GM23338 (cell line): Measurements from ENCODE around the gene RMND5B.

Experiments used
- CREB1 ChIP-seq: fragments of 250-450 bp; sonication (Bioruptor Pico); IDR thresholded peaks from 2 replicates; pipeline ENCODE4 v1.5.0; 2020; ENCODE audit warnings: low read depth, mild to moderate bottlenecking, moderate library complexity
- EZH2 ChIP-seq: fragments of 200-600 bp; sonication (generic); IDR thresholded peaks from one replicate; pipeline ENCODE4 v1.8.0; 2017; ENCODE audit warnings: antibody characterized with exemption, mild to moderate bottlenecking, low read depth; ENCODE audit not compliant: unreplicated experiment
- EZH2phosphoT487 ChIP-seq: fragments of 200-600 bp; sonication (generic); IDR thresholded peaks from one replicate; pipeline ENCODE4 v1.8.1; 2018; ENCODE audit warnings: antibody characterized with exemption; ENCODE audit not compliant: unreplicated experiment
- NANOG ChIP-seq: IDR thresholded peaks from 2 replicates; pipeline ENCODE4 v1.6.1; 2016; ENCODE audit warnings: antibody characterized with exemption, borderline replicate concordance
- POLR2AphosphoS5 ChIP-seq: IDR thresholded peaks from 2 replicates; pipeline ENCODE4 v1.6.1; 2016; ENCODE audit warnings: antibody characterized with exemption, low read depth
- ZNF331 ChIP-seq: fragments of 250-450 bp; sonication (Bioruptor Pico); IDR thresholded peaks from 2 replicates; pipeline ENCODE4 v1.5.0; 2020; ENCODE audit warnings: low read depth, mild to moderate bottlenecking, moderate library complexity
- TF ChIP-seq, protein P1 (sequence below), 2 experiments: fragments of 200-600 bp in 1 of 2; sonication (generic) in 1 of 2; conservative IDR thresholded peaks; 2 replicates each; pipeline versions ENCODE4 v1.5.1 to v1.6.1; 2016 to 2017; ENCODE audit warnings: antibody characterized with exemption in 2 of 2, low read depth in 2 of 2, mild to moderate bottlenecking in 2 of 2, moderate library complexity in 1 of 2
- TF ChIP-seq, protein P2 (sequence below): IDR thresholded peaks from one replicate; pipeline ENCODE4 v1.6.1; 2018; ENCODE audit warnings: antibody characterized with exemption; ENCODE audit not compliant: unreplicated experiment

DNA sequence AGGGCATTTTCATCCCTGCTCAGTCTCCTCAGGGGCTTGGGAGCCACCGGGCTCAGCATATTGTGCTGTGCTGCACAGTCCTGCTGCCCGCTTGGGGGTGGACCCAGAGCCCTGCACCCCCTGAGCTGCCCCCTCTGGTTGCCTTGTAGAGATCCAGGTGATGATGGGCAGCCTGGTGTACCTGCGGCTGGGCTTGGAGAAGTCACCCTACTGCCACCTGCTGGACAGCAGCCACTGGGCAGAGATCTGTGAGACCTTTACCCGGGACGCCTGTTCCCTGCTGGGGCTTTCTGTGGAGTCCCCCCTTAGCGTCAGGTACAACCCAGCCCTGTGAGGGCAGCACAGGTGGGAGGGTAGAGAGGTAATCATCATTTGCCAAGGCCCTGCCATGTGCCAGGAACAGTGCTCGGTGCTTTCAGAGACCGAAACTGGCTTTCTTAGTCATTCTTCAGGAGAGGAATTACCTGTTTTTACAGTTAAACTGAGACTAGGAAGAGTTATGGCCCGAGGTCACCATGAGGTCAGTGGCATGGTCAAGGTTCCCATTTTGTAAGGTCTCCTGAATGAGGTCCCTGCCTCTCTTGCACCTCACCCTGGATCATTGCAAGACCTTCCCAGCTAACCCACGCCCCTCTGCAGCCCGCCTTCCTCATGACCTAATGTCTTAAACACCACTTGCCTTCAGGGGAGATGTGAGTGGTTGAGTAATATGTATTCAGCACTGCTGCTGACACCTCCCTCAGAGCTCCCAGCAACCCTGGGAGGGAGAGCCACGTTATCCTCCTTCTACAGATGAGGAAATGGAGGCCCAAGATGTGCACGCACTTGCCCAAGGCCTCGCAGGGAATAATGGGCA, 15.4 kb downstream of the RMND5B start:
- TF ChIP-seq, protein P1, sequence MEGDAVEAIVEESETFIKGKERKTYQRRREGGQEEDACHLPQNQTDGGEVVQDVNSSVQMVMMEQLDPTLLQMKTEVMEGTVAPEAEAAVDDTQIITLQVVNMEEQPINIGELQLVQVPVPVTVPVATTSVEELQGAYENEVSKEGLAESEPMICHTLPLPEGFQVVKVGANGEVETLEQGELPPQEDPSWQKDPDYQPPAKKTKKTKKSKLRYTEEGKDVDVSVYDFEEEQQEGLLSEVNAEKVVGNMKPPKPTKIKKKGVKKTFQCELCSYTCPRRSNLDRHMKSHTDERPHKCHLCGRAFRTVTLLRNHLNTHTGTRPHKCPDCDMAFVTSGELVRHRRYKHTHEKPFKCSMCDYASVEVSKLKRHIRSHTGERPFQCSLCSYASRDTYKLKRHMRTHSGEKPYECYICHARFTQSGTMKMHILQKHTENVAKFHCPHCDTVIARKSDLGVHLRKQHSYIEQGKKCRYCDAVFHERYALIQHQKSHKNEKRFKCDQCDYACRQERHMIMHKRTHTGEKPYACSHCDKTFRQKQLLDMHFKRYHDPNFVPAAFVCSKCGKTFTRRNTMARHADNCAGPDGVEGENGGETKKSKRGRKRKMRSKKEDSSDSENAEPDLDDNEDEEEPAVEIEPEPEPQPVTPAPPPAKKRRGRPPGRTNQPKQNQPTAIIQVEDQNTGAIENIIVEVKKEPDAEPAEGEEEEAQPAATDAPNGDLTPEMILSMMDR (conservative IDR thresholded peaks at IDR 0.05; ENCODE audit: low read depth in 2 of 2), result peak; percentile 79 to 96
- TF ChIP-seq POLR2AphosphoS5, result no peak
- TF ChIP-seq, protein P2, sequence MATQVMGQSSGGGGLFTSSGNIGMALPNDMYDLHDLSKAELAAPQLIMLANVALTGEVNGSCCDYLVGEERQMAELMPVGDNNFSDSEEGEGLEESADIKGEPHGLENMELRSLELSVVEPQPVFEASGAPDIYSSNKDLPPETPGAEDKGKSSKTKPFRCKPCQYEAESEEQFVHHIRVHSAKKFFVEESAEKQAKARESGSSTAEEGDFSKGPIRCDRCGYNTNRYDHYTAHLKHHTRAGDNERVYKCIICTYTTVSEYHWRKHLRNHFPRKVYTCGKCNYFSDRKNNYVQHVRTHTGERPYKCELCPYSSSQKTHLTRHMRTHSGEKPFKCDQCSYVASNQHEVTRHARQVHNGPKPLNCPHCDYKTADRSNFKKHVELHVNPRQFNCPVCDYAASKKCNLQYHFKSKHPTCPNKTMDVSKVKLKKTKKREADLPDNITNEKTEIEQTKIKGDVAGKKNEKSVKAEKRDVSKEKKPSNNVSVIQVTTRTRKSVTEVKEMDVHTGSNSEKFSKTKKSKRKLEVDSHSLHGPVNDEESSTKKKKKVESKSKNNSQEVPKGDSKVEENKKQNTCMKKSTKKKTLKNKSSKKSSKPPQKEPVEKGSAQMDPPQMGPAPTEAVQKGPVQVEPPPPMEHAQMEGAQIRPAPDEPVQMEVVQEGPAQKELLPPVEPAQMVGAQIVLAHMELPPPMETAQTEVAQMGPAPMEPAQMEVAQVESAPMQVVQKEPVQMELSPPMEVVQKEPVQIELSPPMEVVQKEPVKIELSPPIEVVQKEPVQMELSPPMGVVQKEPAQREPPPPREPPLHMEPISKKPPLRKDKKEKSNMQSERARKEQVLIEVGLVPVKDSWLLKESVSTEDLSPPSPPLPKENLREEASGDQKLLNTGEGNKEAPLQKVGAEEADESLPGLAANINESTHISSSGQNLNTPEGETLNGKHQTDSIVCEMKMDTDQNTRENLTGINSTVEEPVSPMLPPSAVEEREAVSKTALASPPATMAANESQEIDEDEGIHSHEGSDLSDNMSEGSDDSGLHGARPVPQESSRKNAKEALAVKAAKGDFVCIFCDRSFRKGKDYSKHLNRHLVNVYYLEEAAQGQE, result no peak
- no peak for TF ChIP-seq EZH2
- TF ChIP-seq EZH2phosphoT487, result no peak
- no peak for TF ChIP-seq NANOG
- no peak for TF ChIP-seq CREB1 (CRISPR knock-in tag)
- TF ChIP-seq ZNF331 (CRISPR knock-in tag), result no peak
